ENCODE measurements around the gene NELFA.
"Not testable (repeated sequence)": the region's sequence is repeated elsewhere in the genome, so short reads cannot be mapped to it uniquely, and the experiment has no call there.

NELFA gene

GRCh38 chr4:1996866-1997611, 11.7 kb downstream of the NELFA start:
- DNase-seq, result no peak

DNA sequence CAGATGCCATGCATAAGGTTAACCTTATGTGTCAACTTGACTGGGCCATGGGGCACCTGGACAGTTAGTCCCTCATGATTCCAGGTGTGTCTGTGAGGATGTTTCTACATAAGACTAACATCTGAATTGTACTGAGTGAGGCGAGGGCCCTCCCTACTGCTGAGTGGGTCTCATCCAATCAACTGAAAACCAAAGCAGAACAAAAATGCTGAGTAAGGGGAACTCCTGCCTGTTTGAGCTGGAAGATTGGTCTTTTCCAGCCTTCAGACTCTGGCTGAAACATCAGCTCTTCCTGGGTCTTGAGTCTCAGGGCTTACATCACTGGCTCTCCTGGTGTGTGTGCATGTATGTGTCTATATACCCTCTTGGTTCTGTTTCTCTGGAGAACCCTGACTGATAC, 13.8 kb downstream of the NELFA start:
- DNase-seq, result no peak

- DNase-seq, result not testable (repeated sequence)
Measured at GRCh38 chr4:1993718-1994516, 14.9 kb downstream of the NELFA start.

- no peak for DNase-seq
Measured at GRCh38 chr4:1993169-1993516, 15.6 kb downstream of the NELFA start.

GRCh38 chr4:1992468-1993168, 16.2 kb downstream of the NELFA start:
- no peak for DNase-seq

DNA sequence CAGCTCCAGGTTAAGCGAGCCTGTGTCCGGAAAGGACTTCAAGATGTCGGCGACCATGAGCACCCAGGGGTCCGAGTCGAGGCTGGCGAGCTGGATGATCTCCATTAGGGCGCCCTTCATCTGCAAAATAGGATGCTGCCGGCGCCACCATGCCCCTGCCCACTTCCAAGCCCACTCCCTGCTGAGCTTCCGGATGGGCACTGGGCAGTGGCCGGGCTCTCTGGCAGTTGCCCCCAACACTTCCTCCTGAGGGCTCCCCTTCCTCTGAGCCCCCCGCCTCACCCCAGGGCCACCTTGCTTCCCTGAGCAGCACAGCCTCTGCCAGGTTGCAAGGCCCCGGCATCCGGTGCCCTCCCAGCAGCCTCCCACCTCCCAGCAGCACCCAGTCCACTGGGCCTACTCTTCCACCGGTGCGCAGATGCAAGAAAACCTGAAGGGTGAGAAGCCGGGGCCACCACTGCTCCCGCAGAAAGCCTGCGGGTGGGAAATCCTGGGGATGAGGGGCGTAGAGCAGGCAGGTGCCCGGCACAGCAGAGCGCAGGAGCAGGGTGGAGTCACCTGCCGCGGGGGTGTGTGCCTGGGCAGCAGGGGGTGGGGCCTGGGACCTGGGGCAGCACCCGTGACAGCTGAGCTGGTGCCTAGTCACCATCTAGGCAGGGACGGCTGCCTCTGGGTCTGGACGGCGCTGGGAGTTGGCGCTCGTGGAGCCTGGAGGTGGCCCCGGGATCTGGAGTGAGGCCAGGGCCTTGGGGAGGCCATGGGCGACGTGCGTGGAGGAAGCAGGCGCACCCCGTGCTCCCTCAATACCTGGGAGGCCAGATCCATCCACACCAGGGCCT, 17.0 kb downstream of the NELFA start:
- DNase-seq, result no peak

DNA sequence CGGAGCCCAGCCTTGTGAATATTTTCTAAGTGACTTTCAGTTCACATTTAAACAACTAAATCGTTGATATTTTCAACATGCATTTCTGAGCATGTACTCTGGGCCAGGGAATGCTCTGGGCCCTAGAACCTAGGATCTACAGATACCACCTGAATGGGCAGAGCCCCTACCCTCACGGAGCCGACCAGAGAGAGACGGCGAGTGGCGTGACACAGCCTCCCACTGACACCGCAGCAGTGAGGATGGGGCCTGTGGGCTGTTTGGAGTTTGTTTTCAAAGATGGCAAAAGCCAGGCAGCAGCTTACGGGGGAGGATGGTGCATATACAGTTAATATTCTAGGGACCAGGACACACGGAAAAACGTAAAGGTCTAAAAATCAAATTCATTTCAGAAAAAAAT, 17.7 kb downstream of the NELFA start:
- DNase-seq, result no peak

- DNase-seq, result no peak
Measured at GRCh38 chr4:1990676-1991075, 18.1 kb downstream of the NELFA start.

DNA sequence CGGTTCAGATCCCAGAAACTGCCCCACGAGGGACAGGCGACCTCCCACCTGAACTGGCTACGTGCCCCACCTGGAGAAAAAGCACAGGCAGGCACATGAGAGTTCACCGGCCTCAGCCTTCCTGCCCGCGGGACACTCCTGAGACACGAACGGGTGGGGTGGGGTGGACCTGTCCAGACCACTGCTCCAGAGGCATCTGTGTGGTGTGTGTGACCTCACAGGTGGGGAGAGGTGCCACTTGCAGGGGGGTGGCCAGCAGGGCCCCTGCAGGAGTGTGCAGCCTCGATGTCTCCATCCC, 18.5 kb downstream of the NELFA start:
- DNase-seq, result no peak

DNA sequence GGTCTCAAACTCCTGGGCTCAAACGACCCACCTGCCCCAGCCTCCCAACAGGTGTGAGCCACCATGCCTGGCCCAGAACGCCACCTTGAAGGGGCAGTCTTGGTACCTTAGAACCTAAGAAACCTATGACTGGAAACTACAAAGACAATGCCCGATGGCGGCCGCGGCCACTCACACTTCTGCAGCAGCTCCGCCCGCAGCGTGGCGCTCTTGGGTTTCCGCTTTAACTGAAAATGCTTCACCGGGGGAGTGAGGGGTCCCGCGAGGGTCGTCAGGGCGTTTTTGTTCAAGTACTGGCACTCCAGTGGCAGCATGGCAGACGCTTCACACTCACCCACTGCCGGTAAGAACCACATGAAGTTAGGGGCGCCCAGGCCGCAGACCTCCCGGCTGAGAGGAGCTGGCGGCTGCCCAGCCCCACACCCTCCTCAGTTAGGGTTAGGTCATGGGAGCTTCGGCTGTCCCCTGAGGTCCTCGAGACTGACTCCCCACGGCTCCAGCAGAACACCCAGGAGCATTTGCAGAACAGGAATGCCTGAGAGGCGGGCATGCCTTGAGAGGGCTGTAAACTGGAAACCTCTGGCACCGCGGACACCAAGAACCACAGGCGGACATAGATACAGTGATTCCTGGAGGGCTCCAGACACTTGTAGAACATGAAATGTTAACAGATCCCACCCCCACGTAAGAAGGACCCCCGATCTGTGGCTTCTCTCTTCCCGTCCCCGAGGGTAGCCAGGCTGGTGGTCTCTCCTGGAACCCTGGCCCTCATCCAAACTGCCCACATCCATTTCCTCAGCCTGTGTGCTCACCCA, 19.0 kb downstream of the NELFA start:
- no peak for DNase-seq

- DNase-seq, result no peak
Measured at GRCh38 chr4:1988327-1988724, 20.4 kb downstream of the NELFA start.

- DNase-seq, result no peak
Measured at GRCh38 chr4:1987721-1988326, 20.9 kb downstream of the NELFA start.

GRCh38 chr4:1987296-1987695, 21.5 kb downstream of the NELFA start:
- no peak for DNase-seq

GRCh38 chr4:1986578-1987210, 22.1 kb downstream of the NELFA start:
- DNase-seq, result no peak

- no peak for DNase-seq
Measured at GRCh38 chr4:1985780-1986577, 22.8 kb downstream of the NELFA start.

- DNase-seq, result no peak
Measured at GRCh38 chr4:1985294-1985693, 23.5 kb downstream of the NELFA start.

DNA sequence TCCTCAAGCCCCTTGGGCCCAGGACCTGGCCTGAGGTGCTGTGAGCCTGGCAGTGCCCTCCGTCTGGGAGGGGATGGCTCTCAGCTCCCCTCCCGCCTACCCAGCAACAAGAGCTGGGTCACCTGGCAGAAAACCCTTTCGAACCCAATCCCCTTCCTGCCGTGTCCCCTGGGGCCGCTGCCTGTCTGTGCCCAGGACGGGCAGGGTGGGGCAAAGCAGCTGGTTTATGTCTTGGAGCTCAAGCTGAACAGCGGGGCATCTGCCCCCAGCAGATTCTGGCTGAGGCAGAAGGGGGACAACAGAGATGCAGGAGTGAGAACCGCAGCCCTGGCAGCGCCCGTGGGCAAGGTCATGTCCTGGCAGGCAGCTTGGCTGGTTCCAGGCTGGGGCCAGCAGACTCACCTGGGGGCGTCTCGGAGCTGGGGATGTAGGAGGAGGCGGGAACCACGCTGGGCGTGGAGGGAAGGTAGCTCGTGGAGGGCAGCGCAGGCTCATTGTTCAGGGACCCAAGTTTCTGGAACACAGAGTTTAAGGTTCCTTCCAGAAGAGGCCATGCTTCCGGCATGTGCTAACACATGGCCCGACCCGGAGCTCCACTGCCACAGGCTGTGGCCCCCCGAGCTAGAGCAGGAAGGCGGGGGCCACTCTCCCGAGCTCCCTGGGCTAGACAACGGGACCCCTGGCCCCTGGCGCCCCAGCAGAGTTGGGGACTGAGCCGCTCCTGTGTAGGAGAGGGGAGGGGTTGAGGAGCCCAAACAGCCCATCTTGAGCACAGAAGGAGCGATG, 24.2 kb downstream of the NELFA start:
- no peak for DNase-seq

GRCh38 chr4:1983846-1984405, 24.8 kb downstream of the NELFA start:
- no peak for DNase-seq

Data from right kidney (tissue), 1 donor.